KMS-11 (cell line): ENCODE results near the gene LTBP2.

Experiments
- H2AFZ ChIP-seq: fragments of 200-600 bp; sonication (generic); 2 replicates; pipeline ENCODE4 v1.6.1; 2016; ENCODE audit warnings: antibody characterized with exemption, mixed run types, low read depth
- H3K27ac ChIP-seq: fragments of 200-600 bp; sonication (generic); 2 replicates; pipeline ENCODE4 v1.6.1; 2016; ENCODE audit warnings: mild to moderate bottlenecking, mixed run types
- H3K27me3 ChIP-seq: fragments of 200-600 bp; sonication (generic); 2 replicates; pipeline ENCODE4 v1.6.1; 2017; ENCODE audit warnings: mild to moderate bottlenecking, low read depth, mixed run types, moderate library complexity; ENCODE audit not compliant: insufficient read depth
- H3K36me3 ChIP-seq: fragments of 200-600 bp; sonication (generic); 2 replicates; pipeline ENCODE4 v1.6.1; 2017; ENCODE audit warnings: mild to moderate bottlenecking, mixed run types; ENCODE audit not compliant: insufficient read depth
- H3K4me1 ChIP-seq: fragments of 200-600 bp; sonication (generic); 2 replicates; pipeline ENCODE4 v1.6.1; 2016; ENCODE audit warnings: mild to moderate bottlenecking, low read depth, mixed run types; ENCODE audit not compliant: poor library complexity, severe bottlenecking
- H3K4me2 ChIP-seq: fragments of 200-600 bp; sonication (generic); 2 replicates; pipeline ENCODE4 v1.7.0; 2016; ENCODE audit warnings: mild to moderate bottlenecking, mixed run types
- H3K4me3 ChIP-seq: fragments of 200-600 bp; sonication (generic); IDR thresholded peaks from 2 replicates; pipeline ENCODE4 v1.6.1; 2017; ENCODE audit warnings: low read depth, low read length, mixed read lengths; ENCODE audit not compliant: insufficient read depth
- H3K79me2 ChIP-seq: fragments of 200-600 bp; sonication (generic); 2 replicates; pipeline ENCODE4 v1.6.1; 2016; ENCODE audit warnings: low read depth, mixed run types; ENCODE audit not compliant: insufficient read depth
- H3K9ac ChIP-seq: fragments of 200-600 bp; sonication (generic); 2 replicates; pipeline ENCODE4 v1.6.1; 2016; ENCODE audit warnings: mild to moderate bottlenecking, mixed run types
- H4K20me1 ChIP-seq: fragments of 200-600 bp; sonication (generic); 2 replicates; pipeline ENCODE4 v1.6.1; 2016; ENCODE audit warnings: mild to moderate bottlenecking, mixed run types; ENCODE audit not compliant: insufficient read depth
- CTCF ChIP-seq: fragments of 200-600 bp; sonication (generic); conservative IDR thresholded peaks from 2 replicates; pipeline ENCODE4 v1.6.1; 2017; ENCODE audit warnings: low read depth, mild to moderate bottlenecking, antibody characterized with exemption, low read length, moderate library complexity, mixed read lengths

The LTBP2 gene

GRCh38 chr14:74533576-74533975 lies 78.5 kb downstream of the LTBP2 start:
- TF ChIP-seq CTCF: no peak
- Histone ChIP-seq H3K4me3 (no peak overlapping the region), H3K27ac (no peak overlapping the region), H3K4me2 (no peak overlapping the region), H3K9ac (no peak overlapping the region), H3K4me1 (no peaks in the 10 kb centered on the region), H3K36me3 (no peaks in the 10 kb centered on the region), H2AFZ (no peak overlapping the region), H4K20me1 (no peaks in the 10 kb centered on the region), H3K79me2 (no peaks in the 10 kb centered on the region), H3K27me3 (no peaks in the 10 kb centered on the region)

- no peaks in the 10 kb centered on the region for H3K4me1 ChIP-seq
- TF ChIP-seq CTCF: no peak
Measured at GRCh38 chr14:74532246-74532645, 79.8 kb downstream of the LTBP2 start.

GRCh38 chr14:74531467-74531866 lies 80.6 kb downstream of the LTBP2 start:
- H4K20me1 ChIP-seq: no peaks in the 10 kb centered on the region
- no peak overlapping the region for H3K4me2 ChIP-seq
- H3K27me3 ChIP-seq: no peaks in the 10 kb centered on the region
- no peaks in the 10 kb centered on the region for H3K36me3 ChIP-seq
- H3K79me2 ChIP-seq: no peaks in the 10 kb centered on the region
- TF ChIP-seq CTCF: no peak
- H2AFZ ChIP-seq: no peak overlapping the region
- H3K9ac ChIP-seq: no peak overlapping the region
- no peak overlapping the region for H3K4me3 ChIP-seq
- no peak overlapping the region for H3K27ac ChIP-seq
- H3K4me1 ChIP-seq: peaks cover 7% of the 10 kb centered on the region

More at GRCh38 chr14:74532246-74532645, 79.8 kb downstream of the LTBP2 start:
- Histone ChIP-seq H4K20me1 (no peaks in the 10 kb centered on the region), H3K9ac (no peak overlapping the region), H2AFZ (no peak overlapping the region), H3K4me3 (no peak overlapping the region), H3K4me2 (no peak overlapping the region), H3K36me3 (no peaks in the 10 kb centered on the region), H3K79me2 (no peaks in the 10 kb centered on the region), H3K27me3 (no peaks in the 10 kb centered on the region), H3K27ac (no peak overlapping the region)

GRCh38 chr14:74531006-74531405 lies 81.0 kb downstream of the LTBP2 start:
- peaks cover 12% of the 10 kb centered on the region for H3K4me1 ChIP-seq
- H3K4me2 ChIP-seq: no peak overlapping the region
- H3K27me3 ChIP-seq: no peaks in the 10 kb centered on the region
- H3K9ac ChIP-seq: no peak overlapping the region
- no peak overlapping the region for H3K27ac ChIP-seq
- H3K79me2 ChIP-seq: no peaks in the 10 kb centered on the region
- H2AFZ ChIP-seq: no peak overlapping the region
- no peaks in the 10 kb centered on the region for H3K36me3 ChIP-seq
- H3K4me3 ChIP-seq: no peak overlapping the region
- no peaks in the 10 kb centered on the region for H4K20me1 ChIP-seq
- no peak for TF ChIP-seq CTCF
